Coronary artery (tissue), 2 donors: ENCODE results near the gene NPFF.

ENCODE experiments used
- DNase-seq: peaks from one replicate; pipeline ENCODE4 v3.0.0-alpha.2; 2017; ENCODE audit warnings: low spot score
- H3K27ac ChIP-seq, 2 donors: fragments of 200-600 bp; sonication (generic); one replicate each; pipeline ENCODE4 v1.5.1; 2016 to 2019
- H3K4me3 ChIP-seq: fragments of 200-600 bp; sonication (generic); 2 replicates; pipeline ENCODE4 v1.5.1; 2016; ENCODE audit warnings: mild to moderate bottlenecking, moderate library complexity
- CTCF ChIP-seq: fragments of 200-600 bp; sonication (generic); IDR thresholded peaks from one replicate; pipeline ENCODE4 v1.5.1; 2019; ENCODE audit warnings: antibody characterized with exemption

Gene NPFF

GRCh38 chr12:53500142-53500775 is 7.0 kb downstream of the NPFF start:
- Histone ChIP-seq H3K4me3 (peak overlapping the region; percentile 84), H3K27ac (peak overlapping the region; percentile 96 to 99)
- no peak for DNase-seq
- no peak for TF ChIP-seq CTCF

- no peak for DNase-seq
- Histone ChIP-seq H3K4me3 (peak within 1 kb of the TSS; percentile 84), H3K27ac (peak within 1 kb of the TSS; percentile 96 to 99)
- no peak for TF ChIP-seq CTCF
Measured at GRCh38 chr12:53499266-53500141, 7.8 kb downstream of the NPFF start, which contains the start of gene MAP3K12. Gene MAP3K12 (minus strand): TSS chr12:53499458. CDS start chr12:53487391, 12,067 bp downstream.

GRCh38 chr12:53498235-53498630 is 9.1 kb downstream of the NPFF start:
- Histone ChIP-seq H3K27ac (peak overlapping the region in 1 of 2 donors; percentile 99), H3K4me3 (peak overlapping the region; percentile 84)
- no peak for DNase-seq
- no peak for TF ChIP-seq CTCF

- no peak overlapping the region for H3K4me3 ChIP-seq
- no peak for TF ChIP-seq CTCF
- no peak for DNase-seq
- H3K27ac ChIP-seq, result no peak overlapping the region
Measured at GRCh38 chr12:53497461-53497860, 9.8 kb downstream of the NPFF start.

- no peak for DNase-seq
- no peak for TF ChIP-seq CTCF
- peak overlapping the region in 1 of 2 donors; percentile 64 for H3K27ac ChIP-seq
- no peak overlapping the region for H3K4me3 ChIP-seq
Measured at GRCh38 chr12:53496752-53497032, 10.6 kb downstream of the NPFF start.

GRCh38 chr12:53495903-53496751 is 11.2 kb downstream of the NPFF start:
- TF ChIP-seq CTCF, result no peak
- no peak for DNase-seq
- no peak overlapping the region for H3K4me3 ChIP-seq
- H3K27ac ChIP-seq, result peak overlapping the region in 1 of 2 donors; percentile 64
